GM12892 (cell line): Measurements from ENCODE around the gene GNGT2.

Source experiments
- POLR2A ChIP-seq: IDR thresholded peaks from 2 replicates; pipeline ENCODE4 v1.6.1; 2011; ENCODE audit warnings: low read depth, low read length, control low read depth
- POLR2AphosphoS5 ChIP-seq: IDR thresholded peaks from 2 replicates; pipeline ENCODE4 v1.6.1; 2011; ENCODE audit warnings: low read depth, low read length, control low read depth
- TAF1 ChIP-seq: IDR thresholded peaks from 2 replicates; pipeline ENCODE4 v1.6.1; 2011; ENCODE audit warnings: low read depth, mild to moderate bottlenecking, control low read depth, low read length, borderline replicate concordance

GRCh38 chr17:49191409-49191916, 18.9 kb downstream of the GNGT2 start:
- no peak for TF ChIP-seq TAF1
- no peak for TF ChIP-seq POLR2AphosphoS5
- TF ChIP-seq POLR2A = no peak
